HG03025 (cell line): ENCODE data around the gene TOM1L2.

Source experiments
- ATAC-seq: cut with Tn5 transposase; IDR thresholded peaks from one replicate; pipeline ENCODE4 v1.9.1; 2021; ENCODE audit warnings: mild to moderate bottlenecking, moderate library complexity; ENCODE audit not compliant: unreplicated experiment, low FRiP score

The TOM1L2 gene

GRCh38 chr17:17902877-17903276, 69.3 kb downstream of the TOM1L2 start:
- no peak for ATAC-seq

GRCh38 chr17:17902376-17902775, 69.8 kb downstream of the TOM1L2 start:
- ATAC-seq: no peak

GRCh38 chr17:17900615-17901520, 71.3 kb downstream of the TOM1L2 start:
- no peak for ATAC-seq

- no peak for ATAC-seq
Observed at GRCh38 chr17:17899486-17899885, 72.7 kb downstream of the TOM1L2 start.

GRCh38 chr17:17898673-17899072, 73.5 kb downstream of the TOM1L2 start:
- ATAC-seq: no peak

GRCh38 chr17:17897442-17897841, 74.8 kb downstream of the TOM1L2 start:
- no peak for ATAC-seq

- no peak for ATAC-seq
Observed at GRCh38 chr17:17896746-17897145, 75.5 kb downstream of the TOM1L2 start.

GRCh38 chr17:17893801-17894644, 78.2 kb downstream of the TOM1L2 start:
- ATAC-seq: no peak

- ATAC-seq: no peak
Observed at GRCh38 chr17:17892731-17893130, 79.5 kb downstream of the TOM1L2 start.

GRCh38 chr17:17892009-17892408, 80.2 kb downstream of the TOM1L2 start:
- no peak for ATAC-seq

- ATAC-seq: no peak
Observed at GRCh38 chr17:17890773-17891759, 81.1 kb downstream of the TOM1L2 start.

GRCh38 chr17:17889922-17890321, 82.3 kb downstream of the TOM1L2 start:
- no peak for ATAC-seq

- ATAC-seq: no peak
Observed at GRCh38 chr17:17888821-17889220, 83.4 kb downstream of the TOM1L2 start.

GRCh38 chr17:17888371-17888770, 83.8 kb downstream of the TOM1L2 start:
- ATAC-seq: no peak

- ATAC-seq: no peak
Observed at GRCh38 chr17:17887752-17888304, 84.4 kb downstream of the TOM1L2 start.

GRCh38 chr17:17886726-17887125, 85.5 kb downstream of the TOM1L2 start:
- no peak for ATAC-seq

GRCh38 chr17:17886226-17886625, 86.0 kb downstream of the TOM1L2 start:
- no peak for ATAC-seq

- ATAC-seq: no peak
Observed at GRCh38 chr17:17884391-17885357, 87.5 kb downstream of the TOM1L2 start.

- ATAC-seq: no peak
Observed at GRCh38 chr17:17883801-17884200, 88.4 kb downstream of the TOM1L2 start.
